ENCODE measurements around the gene MRPL53.
"Not testable (repeated sequence)": the region's sequence is repeated elsewhere in the genome, so short reads cannot be mapped to it uniquely, and the experiment has no call there.

MRPL53 gene

GRCh38 chr2:74482801-74483674 is 10.6 kb upstream of the MRPL53 start, which contains the start of the genes CCDC142 and TTC31:
Gene CCDC142, minus strand, starts transcription at chr2:74482998. Its CDS starts 161 bp downstream, at chr2:74482837.
Gene TTC31, plus strand, starts transcription at chr2:74483081. Its CDS starts 15 bp downstream, at chr2:74483096.
- DNase-seq (ENCODE audit: low read depth, low spot score) = peak; percentile 97

- no peak for DNase-seq (ENCODE audit: low read depth, low spot score)
Measured at GRCh38 chr2:74481961-74482800, 9.7 kb upstream of the MRPL53 start.

GRCh38 chr2:74481431-74481830 is 9.0 kb upstream of the MRPL53 start:
- no peak for DNase-seq (ENCODE audit: low read depth, low spot score)

GRCh38 chr2:74474899-74475298 is 2.4 kb upstream of the MRPL53 start:
- DNase-seq (ENCODE audit: low read depth, low spot score) = no peak

GRCh38 chr2:74474481-74474880 is 2.0 kb upstream of the MRPL53 start:
- no peak for DNase-seq (ENCODE audit: low read depth, low spot score)

- no peak for DNase-seq (ENCODE audit: low read depth, low spot score)
Measured at GRCh38 chr2:74472945-74473258, 422 bp upstream of the MRPL53 start.

- no peak for DNase-seq (ENCODE audit: low read depth, low spot score)
Measured at GRCh38 chr2:74471332-74472065, 981 bp downstream of the MRPL53 start.

- DNase-seq (ENCODE audit: low read depth, low spot score) = not testable (repeated sequence)
Measured at GRCh38 chr2:74470742-74471141, 1.7 kb downstream of the MRPL53 start.

GRCh38 chr2:74464406-74464805 is 8.1 kb downstream of the MRPL53 start:
- no peak for DNase-seq (ENCODE audit: low read depth, low spot score)

GRCh38 chr2:74462786-74463105 is 9.7 kb downstream of the MRPL53 start:
- DNase-seq (ENCODE audit: low read depth, low spot score) = no peak

- no peak for DNase-seq (ENCODE audit: low read depth, low spot score)
Measured at GRCh38 chr2:74462054-74462785, 10.3 kb downstream of the MRPL53 start.

GRCh38 chr2:74461187-74462053 is 11.1 kb downstream of the MRPL53 start:
- DNase-seq (ENCODE audit: low read depth, low spot score) = no peak

GRCh38 chr2:74460187-74460586 is 12.3 kb downstream of the MRPL53 start:
- not testable (repeated sequence) for DNase-seq (ENCODE audit: low read depth, low spot score)

GRCh38 chr2:74459503-74460118 is 12.9 kb downstream of the MRPL53 start:
- DNase-seq (ENCODE audit: low read depth, low spot score) = not testable (repeated sequence)

- DNase-seq (ENCODE audit: low read depth, low spot score) = peak; percentile 32
Measured at GRCh38 chr2:74458938-74459363, 13.5 kb downstream of the MRPL53 start.

- DNase-seq (ENCODE audit: low read depth, low spot score) = peak; percentile 100
Measured at GRCh38 chr2:74458132-74458937, 14.1 kb downstream of the MRPL53 start, which contains the start of gene WBP1. Gene WBP1, plus strand, starts transcription at chr2:74458438. Its CDS starts 165 bp downstream, at chr2:74458603.

- peak; percentile 71 for DNase-seq (ENCODE audit: low read depth, low spot score)
Measured at GRCh38 chr2:74457549-74458131, 14.8 kb downstream of the MRPL53 start.

GRCh38 chr2:74457129-74457548 is 15.3 kb downstream of the MRPL53 start:
- no peak for DNase-seq (ENCODE audit: low read depth, low spot score)
